HepG2 (cell line): ENCODE results near the gene LSM11. TPM values are rescaled to one million over a fixed set of nuclear protein-coding genes. Genes with fewer than 3 reads are reported as not detected.
A peak's percentile ranks its signal among the peaks of the same experiment; 100 is the strongest.

Experiments used
- CAMTA2 ChIP-seq: sonication (generic); formaldehyde crosslinking; IDR thresholded peaks from 2 replicates; pipeline ENCODE4 v1.4.0; 2020; ENCODE audit warnings: mild to moderate bottlenecking, missing genetic modification reagents, borderline replicate concordance
- CCAR2 ChIP-seq: fragments of 200-400 bp; formaldehyde crosslinking; optimal IDR thresholded peaks from 2 replicates; pipeline ENCODE3; 2018; ENCODE audit warnings: low read depth, mild to moderate bottlenecking, low read length, moderate library complexity
- CENPT ChIP-seq: sonication (generic); formaldehyde crosslinking; IDR thresholded peaks from 2 replicates; pipeline ENCODE4 v1.8.0; 2022; ENCODE audit warnings: low read depth, mild to moderate bottlenecking, moderate library complexity, missing genetic modification reagents
- DPF2 ChIP-seq: sonication (generic); formaldehyde crosslinking; IDR thresholded peaks from 2 replicates; pipeline ENCODE4 v1.4.0; 2020; ENCODE audit warnings: mild to moderate bottlenecking, low read depth, missing genetic modification reagents, borderline replicate concordance
- HNRNPK ChIP-seq: fragments of 200-400 bp; formaldehyde crosslinking; IDR thresholded peaks from 2 replicates; pipeline ENCODE4 v1.6.1; 2018; ENCODE audit warnings: low read length, low read depth, moderate library complexity, mild to moderate bottlenecking; ENCODE audit not compliant: poor library complexity, severe bottlenecking
- MLLT10 ChIP-seq: sonication (generic); formaldehyde crosslinking; IDR thresholded peaks from 2 replicates; pipeline ENCODE4 v1.4.0; 2020; ENCODE audit warnings: missing genetic modification reagents
- SRSF4 ChIP-seq: fragments of 200-400 bp; formaldehyde crosslinking; IDR thresholded peaks from one replicate; pipeline ENCODE4 v1.6.1; 2018; ENCODE audit warnings: mild to moderate bottlenecking, low read depth, low read length, moderate library complexity; ENCODE audit not compliant: poor library complexity, severe bottlenecking
- ZFP36L1 ChIP-seq: sonication (generic); formaldehyde crosslinking; IDR thresholded peaks from 2 replicates; pipeline ENCODE4 v1.8.0; 2022; ENCODE audit warnings: mild to moderate bottlenecking, missing genetic modification reagents, moderate library complexity
- ZNF333 ChIP-seq: sonication (generic); formaldehyde crosslinking; IDR thresholded peaks from 2 replicates; pipeline ENCODE4 v1.4.0; 2020; ENCODE audit warnings: mild to moderate bottlenecking, missing genetic modification reagents, borderline replicate concordance
- ZNF432 ChIP-seq: sonication (generic); formaldehyde crosslinking; IDR thresholded peaks from 2 replicates; pipeline ENCODE4 v1.5.0; 2020; ENCODE audit warnings: missing genetic modification reagents, mild to moderate bottlenecking, borderline replicate concordance
- ZNF44 ChIP-seq: sonication (generic); formaldehyde crosslinking; IDR thresholded peaks from 2 replicates; pipeline ENCODE4 v1.5.1; 2020; ENCODE audit warnings: mild to moderate bottlenecking, missing genetic modification reagents
- ZNF878 ChIP-seq: sonication (generic); formaldehyde crosslinking; IDR thresholded peaks from 2 replicates; pipeline ENCODE4 v1.8.1; 2023; ENCODE audit warnings: mild to moderate bottlenecking, missing genetic modification reagents, moderate library complexity
- ZNF883 ChIP-seq: sonication (generic); formaldehyde crosslinking; IDR thresholded peaks from 2 replicates; pipeline ENCODE4 v1.5.1; 2020; ENCODE audit warnings: mild to moderate bottlenecking, missing genetic modification reagents; ENCODE audit errors: not compliant biosample characterization
- polyA plus RNA-seq, 8 experiments: library from polyadenylated mRNA; depleted of rRNA in 3 of 8; stranded (reverse) in 7 of 8; unstranded in 1 of 8; fragments of >200 nt; fragmentation: Illumina TruSeq in 4 of 8; extraction: Trizol in 4 of 8; gene quantifications; 2 replicates each; pipeline versions ENCODE4 v1.2.1 to v1.2.3, GENCODE V29; 2011 to 2016; ENCODE audit warnings: low read depth in 4 of 8, missing spikeins in 1 of 8, mixed read lengths in 1 of 8; ENCODE audit not compliant: insufficient read depth in 1 of 8
- total RNA-seq, 5 experiments: library from RNA; depleted of rRNA; stranded (reverse); fragments of >200 nt; fragmentation: Illumina TruSeq; extraction: Trizol; gene quantifications; 2 replicates each; pipeline ENCODE4 v1.2.3, GENCODE V29; 2016; ENCODE audit warnings: low read depth in 1 of 5
- TF ChIP-seq, protein P1 (sequence below): sonication (generic); formaldehyde crosslinking; IDR thresholded peaks from 2 replicates; pipeline ENCODE4 v1.5.0; 2020; ENCODE audit warnings: mild to moderate bottlenecking, missing genetic modification reagents, borderline replicate concordance
- TF ChIP-seq, protein P2 (sequence below): sonication (generic); formaldehyde crosslinking; IDR thresholded peaks from 2 replicates; pipeline ENCODE4 v1.4.0; 2020; ENCODE audit warnings: missing genetic modification reagents
- TF ChIP-seq, protein P3 (sequence below): sonication (generic); formaldehyde crosslinking; IDR thresholded peaks from 2 replicates; pipeline ENCODE4 v1.5.1; 2020; ENCODE audit warnings: missing genetic modification reagents, mild to moderate bottlenecking, borderline replicate concordance

The LSM11 gene
- total and polyA plus RNA-seq, 2 of the 13 experiments (the other 11 are each of a cell fraction or from before 2014, with no cell fraction given): 4.5 to 7.2 TPM

DNA sequence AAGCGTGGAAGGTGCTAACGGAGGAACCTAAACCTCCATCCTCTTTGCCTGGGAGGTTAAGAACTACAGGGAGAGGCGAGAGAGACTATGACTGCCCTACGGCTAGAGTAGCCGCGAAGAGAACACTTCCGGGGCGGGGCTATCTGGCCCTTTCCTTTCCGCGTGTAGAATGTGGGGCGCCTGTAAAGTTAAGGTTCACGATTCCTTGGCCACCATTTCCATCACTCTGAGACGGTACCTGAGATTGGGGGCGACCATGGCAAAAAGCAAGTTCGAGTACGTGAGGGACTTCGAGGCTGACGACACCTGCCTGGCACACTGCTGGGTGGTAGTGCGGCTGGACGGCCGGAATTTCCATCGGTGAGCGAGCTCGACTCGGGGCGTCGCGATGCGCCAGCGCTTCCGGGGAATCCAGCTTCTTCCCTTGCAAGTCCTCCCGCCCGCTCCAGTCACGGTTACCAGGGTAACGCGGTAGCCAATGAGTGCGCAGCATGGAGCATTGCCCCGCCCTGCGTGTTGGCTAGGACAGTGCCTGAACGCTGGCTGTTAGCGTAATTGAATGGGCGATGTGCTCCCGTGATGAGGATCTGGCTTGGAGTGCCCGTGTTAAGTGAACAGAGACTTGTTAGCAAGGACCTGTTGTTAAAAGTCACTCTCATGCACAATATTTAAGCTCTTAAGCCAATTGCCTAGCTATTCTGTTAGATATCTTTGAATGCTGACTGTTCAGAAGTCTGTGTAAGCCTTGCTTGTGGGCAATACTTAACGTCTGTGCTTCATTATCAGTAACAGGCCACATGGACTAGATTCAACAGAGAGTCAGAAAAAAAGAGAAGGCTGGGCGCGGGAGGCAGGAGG, 12.0 kb upstream of the LSM11 start, which contains the start of gene THG1L (continued):
- TF ChIP-seq HNRNPK: no peak
- TF ChIP-seq ZNF883 (CRISPR knock-in tag): peak; percentile 76
- TF ChIP-seq MLLT10 (CRISPR knock-in tag): no peak
- TF ChIP-seq ZNF44: no peak
- TF ChIP-seq DPF2 (CRISPR knock-in tag): no peak
- TF ChIP-seq, protein P1, sequence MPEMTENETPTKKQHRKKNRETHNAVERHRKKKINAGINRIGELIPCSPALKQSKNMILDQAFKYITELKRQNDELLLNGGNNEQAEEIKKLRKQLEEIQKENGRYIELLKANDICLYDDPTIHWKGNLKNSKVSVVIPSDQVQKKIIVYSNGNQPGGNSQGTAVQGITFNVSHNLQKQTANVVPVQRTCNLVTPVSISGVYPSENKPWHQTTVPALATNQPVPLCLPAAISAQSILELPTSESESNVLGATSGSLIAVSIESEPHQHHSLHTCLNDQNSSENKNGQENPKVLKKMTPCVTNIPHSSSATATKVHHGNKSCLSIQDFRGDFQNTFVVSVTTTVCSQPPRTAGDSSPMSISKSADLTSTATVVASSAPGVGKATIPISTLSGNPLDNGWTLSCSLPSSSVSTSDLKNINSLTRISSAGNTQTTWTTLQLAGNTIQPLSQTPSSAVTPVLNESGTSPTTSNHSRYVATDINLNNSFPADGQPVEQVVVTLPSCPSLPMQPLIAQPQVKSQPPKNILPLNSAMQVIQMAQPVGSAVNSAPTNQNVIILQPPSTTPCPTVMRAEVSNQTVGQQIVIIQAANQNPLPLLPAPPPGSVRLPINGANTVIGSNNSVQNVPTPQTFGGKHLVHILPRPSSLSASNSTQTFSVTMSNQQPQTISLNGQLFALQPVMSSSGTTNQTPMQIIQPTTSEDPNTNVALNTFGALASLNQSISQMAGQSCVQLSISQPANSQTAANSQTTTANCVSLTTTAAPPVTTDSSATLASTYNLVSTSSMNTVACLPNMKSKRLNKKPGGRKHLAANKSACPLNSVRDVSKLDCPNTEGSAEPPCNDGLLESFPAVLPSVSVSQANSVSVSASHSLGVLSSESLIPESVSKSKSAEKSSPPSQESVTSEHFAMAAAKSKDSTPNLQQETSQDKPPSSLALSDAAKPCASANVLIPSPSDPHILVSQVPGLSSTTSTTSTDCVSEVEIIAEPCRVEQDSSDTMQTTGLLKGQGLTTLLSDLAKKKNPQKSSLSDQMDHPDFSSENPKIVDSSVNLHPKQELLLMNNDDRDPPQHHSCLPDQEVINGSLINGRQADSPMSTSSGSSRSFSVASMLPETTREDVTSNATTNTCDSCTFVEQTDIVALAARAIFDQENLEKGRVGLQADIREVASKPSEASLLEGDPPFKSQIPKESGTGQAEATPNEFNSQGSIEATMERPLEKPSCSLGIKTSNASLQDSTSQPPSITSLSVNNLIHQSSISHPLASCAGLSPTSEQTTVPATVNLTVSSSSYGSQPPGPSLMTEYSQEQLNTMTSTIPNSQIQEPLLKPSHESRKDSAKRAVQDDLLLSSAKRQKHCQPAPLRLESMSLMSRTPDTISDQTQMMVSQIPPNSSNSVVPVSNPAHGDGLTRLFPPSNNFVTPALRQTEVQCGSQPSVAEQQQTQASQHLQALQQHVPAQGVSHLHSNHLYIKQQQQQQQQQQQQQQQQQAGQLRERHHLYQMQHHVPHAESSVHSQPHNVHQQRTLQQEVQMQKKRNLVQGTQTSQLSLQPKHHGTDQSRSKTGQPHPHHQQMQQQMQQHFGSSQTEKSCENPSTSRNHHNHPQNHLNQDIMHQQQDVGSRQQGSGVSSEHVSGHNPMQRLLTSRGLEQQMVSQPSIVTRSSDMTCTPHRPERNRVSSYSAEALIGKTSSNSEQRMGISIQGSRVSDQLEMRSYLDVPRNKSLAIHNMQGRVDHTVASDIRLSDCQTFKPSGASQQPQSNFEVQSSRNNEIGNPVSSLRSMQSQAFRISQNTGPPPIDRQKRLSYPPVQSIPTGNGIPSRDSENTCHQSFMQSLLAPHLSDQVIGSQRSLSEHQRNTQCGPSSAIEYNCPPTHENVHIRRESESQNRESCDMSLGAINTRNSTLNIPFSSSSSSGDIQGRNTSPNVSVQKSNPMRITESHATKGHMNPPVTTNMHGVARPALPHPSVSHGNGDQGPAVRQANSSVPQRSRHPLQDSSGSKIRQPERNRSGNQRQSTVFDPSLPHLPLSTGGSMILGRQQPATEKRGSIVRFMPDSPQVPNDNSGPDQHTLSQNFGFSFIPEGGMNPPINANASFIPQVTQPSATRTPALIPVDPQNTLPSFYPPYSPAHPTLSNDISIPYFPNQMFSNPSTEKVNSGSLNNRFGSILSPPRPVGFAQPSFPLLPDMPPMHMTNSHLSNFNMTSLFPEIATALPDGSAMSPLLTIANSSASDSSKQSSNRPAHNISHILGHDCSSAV (CRISPR knock-in tag): no peak
- TF ChIP-seq ZNF432 (CRISPR knock-in tag): no peak
- no peak for TF ChIP-seq ZNF878 (CRISPR knock-in tag)
- TF ChIP-seq, protein P2, sequence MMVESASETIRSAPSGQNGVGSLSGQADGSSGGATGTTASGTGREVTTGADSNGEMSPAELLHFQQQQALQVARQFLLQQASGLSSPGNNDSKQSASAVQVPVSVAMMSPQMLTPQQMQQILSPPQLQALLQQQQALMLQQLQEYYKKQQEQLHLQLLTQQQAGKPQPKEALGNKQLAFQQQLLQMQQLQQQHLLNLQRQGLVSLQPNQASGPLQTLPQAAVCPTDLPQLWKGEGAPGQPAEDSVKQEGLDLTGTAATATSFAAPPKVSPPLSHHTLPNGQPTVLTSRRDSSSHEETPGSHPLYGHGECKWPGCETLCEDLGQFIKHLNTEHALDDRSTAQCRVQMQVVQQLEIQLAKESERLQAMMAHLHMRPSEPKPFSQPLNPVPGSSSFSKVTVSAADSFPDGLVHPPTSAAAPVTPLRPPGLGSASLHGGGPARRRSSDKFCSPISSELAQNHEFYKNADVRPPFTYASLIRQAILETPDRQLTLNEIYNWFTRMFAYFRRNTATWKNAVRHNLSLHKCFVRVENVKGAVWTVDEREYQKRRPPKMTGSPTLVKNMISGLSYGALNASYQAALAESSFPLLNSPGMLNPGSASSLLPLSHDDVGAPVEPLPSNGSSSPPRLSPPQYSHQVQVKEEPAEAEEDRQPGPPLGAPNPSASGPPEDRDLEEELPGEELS (CRISPR knock-in tag): peak; percentile 42; the same call in 1 of the 2 replicates
- TF ChIP-seq, protein P3, sequence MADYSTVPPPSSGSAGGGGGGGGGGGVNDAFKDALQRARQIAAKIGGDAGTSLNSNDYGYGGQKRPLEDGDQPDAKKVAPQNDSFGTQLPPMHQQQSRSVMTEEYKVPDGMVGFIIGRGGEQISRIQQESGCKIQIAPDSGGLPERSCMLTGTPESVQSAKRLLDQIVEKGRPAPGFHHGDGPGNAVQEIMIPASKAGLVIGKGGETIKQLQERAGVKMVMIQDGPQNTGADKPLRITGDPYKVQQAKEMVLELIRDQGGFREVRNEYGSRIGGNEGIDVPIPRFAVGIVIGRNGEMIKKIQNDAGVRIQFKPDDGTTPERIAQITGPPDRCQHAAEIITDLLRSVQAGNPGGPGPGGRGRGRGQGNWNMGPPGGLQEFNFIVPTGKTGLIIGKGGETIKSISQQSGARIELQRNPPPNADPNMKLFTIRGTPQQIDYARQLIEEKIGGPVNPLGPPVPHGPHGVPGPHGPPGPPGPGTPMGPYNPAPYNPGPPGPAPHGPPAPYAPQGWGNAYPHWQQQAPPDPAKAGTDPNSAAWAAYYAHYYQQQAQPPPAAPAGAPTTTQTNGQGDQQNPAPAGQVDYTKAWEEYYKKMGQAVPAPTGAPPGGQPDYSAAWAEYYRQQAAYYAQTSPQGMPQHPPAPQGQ (CRISPR knock-in tag): no peak
- TF ChIP-seq CCAR2: no peak
- TF ChIP-seq ZFP36L1: no peak; the same call in 1 of the 2 replicates
- no peak for TF ChIP-seq SRSF4
- TF ChIP-seq ZNF333 (CRISPR knock-in tag): no peak
- no peak for TF ChIP-seq CAMTA2 (CRISPR knock-in tag)
- no peak for TF ChIP-seq CENPT (CRISPR knock-in tag)
